Aorta (tissue), 5 donors: ENCODE measurements around the gene PLPPR5. TPM values are rescaled to one million over a fixed set of nuclear protein-coding genes. Genes with fewer than 3 reads are reported as not detected.
"Not testable (repeated sequence)": the region's sequence is repeated elsewhere in the genome, so short reads cannot be mapped to it uniquely, and the experiment has no call there.

Experiments
- ATAC-seq: fragments of 200-7000 bp; cut with Tn5 transposase; one replicate; pipeline ENCODE4 v1.9.1; 2022; ENCODE audit warnings: moderate library complexity; ENCODE audit not compliant: low FRiP score
- DNase-seq, 2 donors: peaks; one replicate each; pipeline ENCODE4 v3.0.0-alpha.2; 2020
- H3K27ac ChIP-seq, 2 donors: one replicate each; pipeline ENCODE4 v1.5.1; 2013; ENCODE audit warnings: low read length in 2 of 2, mild to moderate bottlenecking in 2 of 2, moderate library complexity in 2 of 2, control low read depth in 1 of 2, inconsistent platforms in 1 of 2, low read depth in 1 of 2
- H3K27me3 ChIP-seq, 2 donors: one replicate each; pipeline ENCODE4 v1.6.1; 2013; ENCODE audit warnings: control low read depth in 1 of 2, low read length in 1 of 2, mild to moderate bottlenecking in 1 of 2, moderate library complexity in 1 of 2; ENCODE audit not compliant: insufficient read depth in 2 of 2, control insufficient read depth in 1 of 2
- H3K36me3 ChIP-seq, 2 donors: one replicate each; pipeline ENCODE4 v1.6.1; 2013; ENCODE audit warnings: control low read depth in 1 of 2, low read length in 1 of 2, mild to moderate bottlenecking in 1 of 2; ENCODE audit not compliant: insufficient read depth in 2 of 2, control insufficient read depth in 1 of 2
- H3K4me1 ChIP-seq, 2 donors: one replicate each; pipeline ENCODE4 v1.6.1; 2013; ENCODE audit warnings: low read length in 2 of 2, control low read depth in 1 of 2, mild to moderate bottlenecking in 1 of 2, moderate library complexity in 1 of 2; ENCODE audit not compliant: insufficient read depth in 2 of 2, control insufficient read depth in 1 of 2
- H3K4me3 ChIP-seq, 2 donors: one replicate each; pipeline ENCODE4 v1.5.1; 2013; ENCODE audit warnings: low read length in 2 of 2, control low read depth in 1 of 2, mild to moderate bottlenecking in 1 of 2
- H3K9me3 ChIP-seq: one replicate; pipeline ENCODE4 v1.6.1; 2013; ENCODE audit warnings: mild to moderate bottlenecking, low read length; ENCODE audit not compliant: control insufficient read depth
- WGBS, 2 donors: extraction: QIAGEN DNeasy Blood & Tissue Kit; methylation state at CpG; one replicate each; pipeline ENCODE4 v1.1.7; 2013; 5-methylcytosine and 5-hydroxymethylcytosine counted together
- intact Hi-C, 2 donors: fragments of 100-400 bp; cut with DNase I; formaldehyde crosslinking; loops; one replicate each; pipeline versions ENCODE4 v1.14.2 to v1.15.0; 2022
- polyA plus RNA-seq, 2 donors: library from polyadenylated mRNA; stranded (reverse); fragments of 200-250 nt; gene quantifications; one replicate each; pipeline ENCODE4 v1.2.3, GENCODE V29; 2013
- total RNA-seq, 2 donors: library from RNA; stranded (reverse); fragmentation: NEBNext Ultra II Directional; extraction: Animal tissue kit (Norgen Biotek cat#: 25700); gene quantifications; one replicate each; pipeline ENCODE4 v1.2.1, GENCODE V29; 2021
- donor health status: healthy with polysubstance abuse.
- donor health status: Bipolar disorder and iron deficiency.
- donor health status: DM: no; HTN: no; CAD: no.
- donor health status: DM: no; HTN: no; CAD: no.
- donor health status: DM: yes; HTN: yes; CAD: no.

Gene PLPPR5
- total and polyA plus RNA-seq, 4 donors: not detected

- H3K27me3 ChIP-seq: no peaks in the 10 kb centered on the region
- ATAC-seq (no peak), DNase-seq (no peak)
- no peaks in the 10 kb centered on the region for H3K9me3 ChIP-seq
- H3K36me3 ChIP-seq: no peaks in the 10 kb centered on the region
- WGBS, 2 donors: 84 to 85% methylated on average over 6 of the region's 6 CpGs
- no peak overlapping the region for H3K4me3 ChIP-seq
- intact Hi-C loops: no loop called here
- H3K4me1 ChIP-seq: no peaks in the 10 kb centered on the region
- H3K27ac ChIP-seq: no peak overlapping the region
Measured at GRCh38 chr1:98896711-98897445, 107.8 kb downstream of the PLPPR5 start.

- Histone ChIP-seq H3K27ac (no peak overlapping the region), H3K4me1 (no peaks in the 10 kb centered on the region), H3K27me3 (no peaks in the 10 kb centered on the region), H3K4me3 (no peak overlapping the region), H3K9me3 (no peaks in the 10 kb centered on the region), H3K36me3 (no peaks in the 10 kb centered on the region)
- WGBS, 2 donors: 19 to 45% methylated on average over 2 of the region's 2 CpGs
- ATAC-seq: no peak
- DNase-seq: no peak
- intact Hi-C loops: no loop called here
Measured at GRCh38 chr1:98893371-98893770, 111.3 kb downstream of the PLPPR5 start.

- no peaks in the 10 kb centered on the region for H3K9me3 ChIP-seq
- H3K4me1 ChIP-seq: no peaks in the 10 kb centered on the region
- no peaks in the 10 kb centered on the region for H3K36me3 ChIP-seq
- H3K27me3 ChIP-seq: no peaks in the 10 kb centered on the region
- no peak for ATAC-seq
- H3K4me3 ChIP-seq: no peak overlapping the region
- no peak for DNase-seq
- intact Hi-C loops: no loop called here
- H3K27ac ChIP-seq: no peak overlapping the region
Measured at GRCh38 chr1:98888869-98889268, 115.8 kb downstream of the PLPPR5 start.

GRCh38 chr1:98887507-98887906 is 117.2 kb downstream of the PLPPR5 start:
- Histone ChIP-seq H3K36me3 (no peaks in the 10 kb centered on the region), H3K27ac (no peak overlapping the region), H3K4me1 (no peaks in the 10 kb centered on the region), H3K4me3 (no peak overlapping the region), H3K9me3 (no peaks in the 10 kb centered on the region), H3K27me3 (no peaks in the 10 kb centered on the region)
- DNase-seq: no peak
- WGBS, 2 donors: 4 to 8% methylated on average over 1 of the region's 1 CpG
- intact Hi-C loops: no loop called here
- no peak for ATAC-seq

GRCh38 chr1:98884864-98885263 is 119.8 kb downstream of the PLPPR5 start:
- H3K36me3 ChIP-seq: no peaks in the 10 kb centered on the region
- no peaks in the 10 kb centered on the region for H3K27me3 ChIP-seq
- DNase-seq (no peak), ATAC-seq (no peak)
- peaks cover 2% of the 10 kb centered on the region for H3K9me3 ChIP-seq
- no peaks in the 10 kb centered on the region for H3K4me1 ChIP-seq
- intact Hi-C loops: no loop called here
- no peak overlapping the region for H3K27ac ChIP-seq
- no peak overlapping the region for H3K4me3 ChIP-seq

GRCh38 chr1:98881901-98882300 is 122.8 kb downstream of the PLPPR5 start:
- Histone ChIP-seq H3K27me3 (no peaks in the 10 kb centered on the region), H3K36me3 (no peaks in the 10 kb centered on the region), H3K4me3 (no peak overlapping the region), H3K4me1 (no peaks in the 10 kb centered on the region), H3K9me3 (peaks cover 2% of the 10 kb centered on the region), H3K27ac (no peak overlapping the region)
- no peak for DNase-seq
- intact Hi-C loops: no loop called here
- ATAC-seq: no peak
- 85 to 87% methylated on average over 4 of the region's 4 CpGs for whole genome bisulfite sequencing, 2 donors

- H3K36me3 ChIP-seq, H3K27ac ChIP-seq, H3K27me3 ChIP-seq, intact Hi-C loops, H3K4me1 ChIP-seq, H3K9me3 ChIP-seq, ATAC-seq, DNase-seq, H3K4me3 ChIP-seq: not testable (repeated sequence)
- WGBS, 2 donors: 86 to 87% methylated on average over 11 of the region's 11 CpGs
Measured at GRCh38 chr1:98881234-98881633, 123.4 kb downstream of the PLPPR5 start.

GRCh38 chr1:98874828-98875227 is 129.8 kb downstream of the PLPPR5 start:
- Histone ChIP-seq H3K27me3 (no peaks in the 10 kb centered on the region), H3K27ac (no peak overlapping the region), H3K4me1 (no peaks in the 10 kb centered on the region), H3K4me3 (no peak overlapping the region), H3K9me3 (no peaks in the 10 kb centered on the region), H3K36me3 (no peaks in the 10 kb centered on the region)
- 88 to 91% methylated on average over 2 of the region's 2 CpGs for WGBS, 2 donors
- DNase-seq: no peak
- intact Hi-C loops: no loop called here
- ATAC-seq: no peak

GRCh38 chr1:98870959-98871903 is 133.4 kb downstream of the PLPPR5 start:
- H3K4me1 ChIP-seq: no peaks in the 10 kb centered on the region
- no peak for DNase-seq
- H3K27ac ChIP-seq: no peak overlapping the region
- H3K27me3 ChIP-seq: no peaks in the 10 kb centered on the region
- ATAC-seq: no peak
- intact Hi-C loops: no loop called here
- H3K4me3 ChIP-seq: no peak overlapping the region
- 73 to 76% methylated on average over 9 of the region's 9 CpGs for WGBS, 2 donors
- H3K36me3 ChIP-seq: no peaks in the 10 kb centered on the region
- H3K9me3 ChIP-seq: peaks cover 2% of the 10 kb centered on the region
